HG02884 (cell line): ENCODE data around the gene MICALL2.

Experiments used
- ATAC-seq: cut with Tn5 transposase; IDR thresholded peaks from one replicate; pipeline ENCODE4 v1.9.1; 2021; ENCODE audit warnings: mild to moderate bottlenecking, moderate library complexity; ENCODE audit not compliant: unreplicated experiment

MICALL2 gene

DNA sequence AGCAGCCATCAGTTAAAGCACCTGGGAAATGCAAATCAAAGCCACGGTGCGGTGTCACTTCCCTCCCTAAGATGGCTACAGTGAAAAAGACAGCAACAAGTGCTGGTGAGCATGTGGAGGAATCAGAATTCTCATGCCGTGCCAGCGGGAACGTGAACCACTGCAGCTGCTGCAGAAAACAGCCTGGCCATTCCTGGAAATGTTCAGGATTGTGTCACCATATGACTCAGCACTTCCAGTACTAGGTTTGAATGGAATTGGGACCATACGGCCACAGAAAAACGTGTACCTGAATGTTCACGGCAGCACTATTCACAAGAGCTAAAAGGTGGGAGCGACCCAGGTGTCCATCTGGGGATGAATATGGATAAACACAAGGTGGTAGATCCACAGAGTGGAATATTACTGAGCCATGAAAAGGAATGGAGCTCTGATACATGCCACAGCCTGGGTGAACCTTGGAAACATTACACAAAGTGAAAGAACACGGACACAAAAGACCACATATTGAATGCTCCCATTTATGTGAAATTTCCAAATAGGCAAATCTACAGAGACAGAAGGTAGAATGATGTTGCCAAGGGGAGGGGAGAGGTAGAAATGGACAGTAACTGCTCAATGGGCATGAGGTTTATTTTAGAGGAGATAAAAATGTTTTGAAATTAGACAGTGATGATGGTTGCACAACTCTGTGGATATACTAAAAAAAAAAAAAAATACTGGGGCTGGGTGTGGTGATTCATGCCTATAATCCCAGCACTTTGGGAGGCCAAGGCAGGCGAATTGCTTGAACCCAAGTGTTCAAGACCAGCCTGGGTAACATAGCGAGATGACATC, 61.6 kb downstream of the MICALL2 start:
- no peak for ATAC-seq

- no peak for ATAC-seq
These were observed 63.1 kb downstream of the MICALL2 start for GRCh38 chr7:1396195-1396594.

DNA sequence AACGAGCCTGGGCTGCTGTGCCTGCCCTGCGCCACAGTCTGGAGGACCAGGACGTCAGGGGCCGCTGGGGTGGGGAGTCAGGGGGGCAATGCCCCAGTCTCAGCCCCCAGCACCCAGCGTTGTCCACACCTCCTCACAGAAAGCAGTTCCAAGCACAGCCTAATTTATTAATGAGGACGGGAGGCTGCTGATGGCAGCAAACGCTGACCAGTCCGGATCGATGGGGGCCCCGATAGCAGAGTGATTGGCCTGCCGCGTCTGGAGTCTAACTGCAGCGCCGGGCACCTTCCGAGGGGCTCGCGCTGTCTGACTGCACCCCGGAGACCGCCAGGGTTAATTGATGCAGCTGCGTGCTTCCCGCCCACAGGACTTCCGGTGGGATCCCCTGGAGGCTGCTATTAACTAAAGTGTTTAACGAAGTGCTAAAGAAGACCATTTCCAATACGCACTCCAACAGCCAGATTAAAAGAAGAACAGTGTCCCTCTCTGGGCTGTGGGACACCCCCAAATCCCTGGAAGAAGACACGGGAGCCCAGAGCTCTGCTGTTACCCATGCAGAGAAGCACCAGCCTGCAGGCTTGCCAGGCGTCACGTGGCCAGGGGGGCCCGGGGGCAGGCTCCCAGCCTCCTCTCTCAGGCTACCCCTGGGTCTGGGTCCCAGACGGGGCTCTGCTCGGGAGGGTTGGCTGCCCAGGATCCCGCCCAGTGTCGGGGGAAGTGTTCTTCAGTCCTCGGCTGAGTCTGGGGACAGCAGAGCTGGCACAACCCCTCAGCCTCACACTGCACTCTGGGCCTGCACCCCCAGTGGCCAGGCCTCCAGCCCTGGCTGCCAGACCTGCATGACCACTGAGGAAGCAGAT, 63.8 kb downstream of the MICALL2 start:
- ATAC-seq: no peak

DNA sequence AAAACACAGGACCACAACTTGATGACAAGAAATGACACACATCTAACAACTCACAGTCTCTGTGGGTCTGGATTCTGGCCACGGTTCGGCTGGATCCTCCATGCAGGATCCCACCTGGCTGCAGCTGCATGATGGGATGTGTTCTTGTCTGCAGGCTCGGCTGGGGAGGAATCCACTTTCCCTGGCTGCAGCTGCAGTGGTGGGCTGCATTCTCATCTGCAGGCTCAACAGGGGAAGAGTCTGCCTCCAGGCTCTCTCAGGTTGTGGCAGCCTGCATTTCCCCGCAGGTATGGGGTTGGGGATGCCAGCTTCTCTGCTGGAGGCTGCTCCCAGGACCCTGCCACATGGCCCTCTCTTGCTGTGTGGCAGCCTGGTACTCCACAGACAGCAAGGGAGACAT, 64.9 kb downstream of the MICALL2 start:
- no peak for ATAC-seq

GRCh38 chr7:1393421-1393820, 65.8 kb downstream of the MICALL2 start:
- no peak for ATAC-seq

GRCh38 chr7:1392556-1392955, 66.7 kb downstream of the MICALL2 start:
- no peak for ATAC-seq

- ATAC-seq: no peak
These were observed 67.8 kb downstream of the MICALL2 start for GRCh38 chr7:1391449-1391848.

- no peak for ATAC-seq
These were observed 70.5 kb downstream of the MICALL2 start for GRCh38 chr7:1388703-1389335.

GRCh38 chr7:1388021-1388702, 71.1 kb downstream of the MICALL2 start:
- ATAC-seq: no peak

GRCh38 chr7:1387261-1387660, 72.0 kb downstream of the MICALL2 start:
- ATAC-seq: no peak

DNA sequence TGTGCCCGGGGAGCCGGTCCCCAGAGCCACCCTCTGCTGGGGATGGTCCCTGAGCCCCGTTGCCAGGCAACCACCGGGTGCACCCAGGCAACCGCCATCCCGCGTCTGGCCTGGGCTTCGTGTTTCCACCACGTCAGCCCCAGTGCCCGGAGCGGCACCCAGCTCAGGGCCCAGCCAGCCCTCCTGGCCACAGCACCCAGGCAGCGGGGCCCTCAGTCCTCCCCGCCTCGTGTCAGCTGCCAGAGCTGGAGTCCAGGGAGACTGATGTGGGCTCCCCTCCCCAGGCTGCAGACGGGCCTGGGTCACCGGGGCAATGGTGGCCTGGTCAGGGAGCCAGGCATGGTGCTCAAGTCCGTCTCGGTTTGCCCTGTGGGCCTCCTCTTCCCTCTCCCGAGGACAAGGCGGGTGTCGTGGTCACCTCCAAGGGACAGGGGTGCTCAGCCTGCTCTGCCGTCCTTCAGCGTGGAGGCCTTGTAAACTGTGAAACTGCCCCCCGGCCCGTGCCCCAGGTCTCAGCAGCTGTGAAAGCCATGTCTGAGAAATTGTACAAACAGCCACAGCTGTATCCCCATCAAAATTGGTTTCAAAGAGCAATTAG, 72.5 kb downstream of the MICALL2 start:
- ATAC-seq: no peak

GRCh38 chr7:1385809-1386622, 73.3 kb downstream of the MICALL2 start:
- no peak for ATAC-seq

DNA sequence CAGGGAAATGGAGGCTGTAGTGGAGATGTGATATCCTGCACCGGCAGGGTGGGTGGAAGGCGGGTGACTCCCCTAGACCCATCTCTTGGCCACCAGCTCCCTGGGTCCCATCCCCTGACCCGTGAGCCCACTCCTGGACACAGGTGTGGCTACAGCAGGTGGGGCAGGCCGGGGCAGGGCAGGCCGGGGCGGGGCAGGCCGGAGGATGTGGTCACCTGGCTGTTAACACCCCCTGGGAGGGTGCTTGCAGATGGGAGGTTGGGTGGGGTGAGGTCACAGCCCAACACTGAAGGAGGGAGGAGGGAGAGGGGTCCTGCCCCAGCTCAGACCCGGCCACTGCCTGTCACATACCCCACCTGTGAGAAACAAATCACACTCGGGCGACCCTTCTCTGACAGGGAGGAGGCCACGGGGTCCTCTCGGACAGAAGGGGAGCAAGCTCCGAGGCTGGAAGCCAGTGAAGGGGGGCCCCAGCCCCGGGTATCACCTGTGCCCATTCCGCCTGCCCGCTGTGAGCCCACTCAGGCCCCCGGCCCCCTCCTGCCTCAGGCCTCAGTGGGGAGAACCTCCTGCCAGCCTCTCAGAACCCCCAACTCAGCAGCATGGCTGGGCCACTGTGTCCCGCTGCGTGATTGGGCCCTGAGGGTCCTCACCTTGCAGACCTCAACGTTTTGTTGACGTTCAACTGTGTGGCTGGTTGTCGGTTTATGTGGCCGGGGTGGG, 74.0 kb downstream of the MICALL2 start:
- ATAC-seq: no peak
